ENCODE data around the gene GALNT16.
A peak's percentile ranks its signal among the peaks of the same experiment; 100 is the strongest.

Gene GALNT16

GRCh38 chr14:69354383-69355153 lies 94.6 kb downstream of the GALNT16 start:
- peak overlapping the region; percentile 51 for H3K4me3 ChIP-seq (ENCODE audit: low read depth, low read length)
- DNase-seq (ENCODE audit: low read depth) = peak; percentile 95
- no peak for TF ChIP-seq CTCF (IDR thresholded peaks at IDR 0.05; ENCODE audit: insufficient read depth, low read depth, low read length, missing control alignments)

- H3K4me3 ChIP-seq (ENCODE audit: low read depth, low read length) = peak overlapping the region; percentile 51
- TF ChIP-seq CTCF (IDR thresholded peaks at IDR 0.05; ENCODE audit: insufficient read depth, low read depth, low read length, missing control alignments) = no peak
- no peak for DNase-seq (ENCODE audit: low read depth)
Measured at GRCh38 chr14:69355154-69355597, 95.2 kb downstream of the GALNT16 start.

- DNase-seq (ENCODE audit: low read depth) = peak; percentile 28
- no peak for TF ChIP-seq CTCF (IDR thresholded peaks at IDR 0.05; ENCODE audit: insufficient read depth, low read depth, low read length, missing control alignments)
- peak overlapping the region; percentile 51 for H3K4me3 ChIP-seq (ENCODE audit: low read depth, low read length)
Measured at GRCh38 chr14:69355607-69356281, 95.8 kb downstream of the GALNT16 start.

- no peak for TF ChIP-seq CTCF (IDR thresholded peaks at IDR 0.05; ENCODE audit: insufficient read depth, low read depth, low read length, missing control alignments)
- H3K4me3 ChIP-seq (ENCODE audit: low read depth, low read length) = no peak overlapping the region
- DNase-seq (ENCODE audit: low read depth) = no peak
Measured at GRCh38 chr14:69356903-69357543, 97.1 kb downstream of the GALNT16 start.

- no peak for TF ChIP-seq CTCF (IDR thresholded peaks at IDR 0.05; ENCODE audit: insufficient read depth, low read depth, low read length, missing control alignments)
- H3K4me3 ChIP-seq (ENCODE audit: low read depth, low read length) = no peak overlapping the region
- DNase-seq (ENCODE audit: low read depth) = no peak
Measured at GRCh38 chr14:69357544-69358200, 97.7 kb downstream of the GALNT16 start.

GRCh38 chr14:69358233-69358963 lies 98.4 kb downstream of the GALNT16 start:
- peak; percentile 56 for DNase-seq (ENCODE audit: low read depth)
- H3K4me3 ChIP-seq (ENCODE audit: low read depth, low read length) = no peak overlapping the region
- no peak for TF ChIP-seq CTCF (IDR thresholded peaks at IDR 0.05; ENCODE audit: insufficient read depth, low read depth, low read length, missing control alignments)

All from GM12865 (cell line).